ENCODE data around the gene TOM1L1.

DNA sequence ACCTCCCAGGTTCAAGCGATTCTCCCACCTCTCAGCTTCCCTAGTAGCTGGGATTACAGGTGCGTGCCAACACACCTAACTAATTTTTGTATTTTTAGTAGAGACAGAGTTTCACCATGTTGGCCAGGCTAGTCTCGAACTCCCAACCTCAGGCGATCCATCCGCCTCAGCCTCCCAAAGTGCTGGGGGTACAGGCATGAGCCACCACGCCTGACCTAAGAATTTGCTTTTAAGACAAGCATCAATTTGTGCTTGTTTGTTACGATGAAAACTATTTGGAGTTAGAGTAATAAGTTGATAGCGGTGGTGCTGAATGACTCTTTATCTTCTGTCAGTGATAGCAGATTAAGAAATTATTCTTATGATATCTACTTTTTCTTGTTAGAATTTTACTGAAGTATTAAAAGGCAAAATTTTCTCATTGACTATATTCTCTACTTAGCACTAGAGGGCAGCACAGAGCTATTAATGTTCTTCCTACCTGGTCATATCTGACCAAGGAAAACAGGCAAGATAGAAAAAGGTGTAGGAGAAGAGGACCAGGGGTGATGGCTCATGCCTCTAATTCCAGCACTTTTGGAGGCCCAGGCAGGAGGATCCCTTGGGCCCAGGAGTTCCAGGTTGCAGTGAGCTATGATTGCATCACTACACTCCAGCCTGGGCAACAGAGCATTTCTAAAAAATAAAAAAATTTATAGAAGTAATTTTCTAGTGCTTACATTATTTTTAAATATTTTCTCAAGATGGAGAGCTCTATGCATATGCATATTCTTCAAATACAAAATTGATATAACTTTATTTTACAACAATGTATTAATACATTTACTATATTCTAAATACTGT lies 92.4 kb downstream of the TOM1L1 start:
- TF ChIP-seq, protein P1, sequence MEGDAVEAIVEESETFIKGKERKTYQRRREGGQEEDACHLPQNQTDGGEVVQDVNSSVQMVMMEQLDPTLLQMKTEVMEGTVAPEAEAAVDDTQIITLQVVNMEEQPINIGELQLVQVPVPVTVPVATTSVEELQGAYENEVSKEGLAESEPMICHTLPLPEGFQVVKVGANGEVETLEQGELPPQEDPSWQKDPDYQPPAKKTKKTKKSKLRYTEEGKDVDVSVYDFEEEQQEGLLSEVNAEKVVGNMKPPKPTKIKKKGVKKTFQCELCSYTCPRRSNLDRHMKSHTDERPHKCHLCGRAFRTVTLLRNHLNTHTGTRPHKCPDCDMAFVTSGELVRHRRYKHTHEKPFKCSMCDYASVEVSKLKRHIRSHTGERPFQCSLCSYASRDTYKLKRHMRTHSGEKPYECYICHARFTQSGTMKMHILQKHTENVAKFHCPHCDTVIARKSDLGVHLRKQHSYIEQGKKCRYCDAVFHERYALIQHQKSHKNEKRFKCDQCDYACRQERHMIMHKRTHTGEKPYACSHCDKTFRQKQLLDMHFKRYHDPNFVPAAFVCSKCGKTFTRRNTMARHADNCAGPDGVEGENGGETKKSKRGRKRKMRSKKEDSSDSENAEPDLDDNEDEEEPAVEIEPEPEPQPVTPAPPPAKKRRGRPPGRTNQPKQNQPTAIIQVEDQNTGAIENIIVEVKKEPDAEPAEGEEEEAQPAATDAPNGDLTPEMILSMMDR (IDR thresholded peaks at IDR 0.05) = peak; percentile 26 to 66 (median 63)
- TF ChIP-seq POLR2A (IDR thresholded peaks at IDR 0.05) (no peak), POLR2AphosphoS5 (IDR thresholded peaks at IDR 0.05) (no peak)
